Measurements from ENCODE around the gene SGSM2. TPM values are rescaled to one million over a fixed set of nuclear protein-coding genes. Genes with fewer than 3 reads are reported as not detected.

Gene SGSM2
- total and polyA plus RNA-seq, 2 of the 8 experiments (the other 6 are each of a cell fraction or from before 2014, with no cell fraction given), result 44.5 to 77.7 TPM

GRCh38 chr17:2388683-2389055 is 51.4 kb downstream of the SGSM2 start:
- Histone ChIP-seq H3K4me1 (replicated peaks in 1 of 4; ENCODE audit: control insufficient read depth in 3 of 4, insufficient read depth in 4 of 4, low read length in 3 of 4) (peaks cover 4 to 18% (median 10%) of the 10 kb centered on the region in 4 experiments; a peak in 6 of 7 replicates), H3K23me2 (ENCODE audit: low read depth, low read length) (peaks cover 8% of the 10 kb centered on the region; the same call in 1 of the 2 replicates), H4K8ac (ENCODE audit: extremely low read depth, insufficient read depth, low read length) (no peak overlapping the region), H3K4me3 (ENCODE audit: extremely low read depth in 1 of 4, insufficient read depth in 2 of 4, low read depth in 3 of 4, low read length in 4 of 4) (no peak overlapping the region), H2BK5ac (ENCODE audit: low read depth, low read length) (peak overlapping the region; percentile 40; the same call in 1 of the 2 replicates), H3K27me3 (replicated peaks in 1 of 4; ENCODE audit: control insufficient read depth in 3 of 4, extremely low read depth in 1 of 4, insufficient read depth in 3 of 4, low read length in 3 of 4) (no peaks in the 10 kb centered on the region), H3K4ac (replicated peaks; ENCODE audit: insufficient read length, low read depth, low read length) (no peak overlapping the region), H3K23ac (ENCODE audit: insufficient read length) (no peak overlapping the region), H3K18ac (ENCODE audit: extremely low read depth, low read length) (no peak overlapping the region), H3K36me3 (ENCODE audit: control insufficient read depth in 2 of 4, insufficient read depth in 4 of 4, low read length in 3 of 4) (peaks cover 0 to 8% (median 5%) of the 10 kb centered on the region in 4 experiments; a peak in 3 of 8 replicates), H2BK120ac (replicated peaks; ENCODE audit: low read depth, low read length) (no peak overlapping the region), H3K27ac (ENCODE audit: low read depth, low read length) (no peak overlapping the region), H3K79me2 (ENCODE audit: control insufficient read depth in 1 of 2, insufficient read depth in 2 of 2, low read length in 2 of 2) (peaks cover 0 to 19% of the 10 kb centered on the region in 2 experiments; a peak in 1 of 4 replicates), H4K5ac (ENCODE audit: insufficient read length, low read depth, low read length) (no peak overlapping the region), H3K56ac (replicated peaks; ENCODE audit: insufficient read length, low read depth, low read length) (no peak overlapping the region), H2AK5ac (ENCODE audit: low read depth, low read length) (0 out of 2 replicates have a peak overlapping the region, but pooled peaks have one; percentile 14), H2AFZ (ENCODE audit: low read length) (no peak overlapping the region), H3K9me3 (ENCODE audit: insufficient read depth in 2 of 2, low read depth in 1 of 2, low read length in 1 of 2) (no peaks in the 10 kb centered on the region), H3K9ac (replicated peaks in 1 of 4; ENCODE audit: extremely low read depth in 1 of 4, low read depth in 3 of 4, low read length in 3 of 4) (no peak overlapping the region), H3K79me1 (ENCODE audit: low read depth, low read length) (peaks cover 7% of the 10 kb centered on the region; the same call in 1 of the 2 replicates), H2BK20ac (ENCODE audit: low read length) (no peak overlapping the region), H3K4me2 (ENCODE audit: insufficient read depth in 1 of 2, low read depth in 2 of 2, low read length in 2 of 2) (no peak overlapping the region), H4K91ac (replicated peaks; ENCODE audit: insufficient read length, low read length) (no peak overlapping the region), H4K20me1 (replicated peaks in 1 of 2; ENCODE audit: control insufficient read depth in 1 of 2, insufficient read depth in 2 of 2, low read length in 2 of 2) (peaks cover 7 to 8% of the 10 kb centered on the region in 2 experiments), H2BK15ac (ENCODE audit: low read length) (no peak overlapping the region), H3K14ac (ENCODE audit: insufficient read length) (no peak overlapping the region), H2BK12ac (ENCODE audit: low read depth, low read length) (no peak overlapping the region)
- FAIRE-seq (no peak), DNase-seq (ENCODE audit: low read depth in 1 of 2, low spot score in 2 of 2) (no peak)
- ChIA-PET POLR2A (ENCODE audit: partially characterized antibody) (interaction anchor here (0.9 to 15.4 kb wide), 4 partner anchors 13 to 123 kb away, joined by 3 to 193 read pairs (median 6); partner anchors contain the start of genes METTL16 and MNT), CTCF (ENCODE audit: partially characterized antibody) (interaction anchor here (0.7 to 11.8 kb wide), 9 partner anchors 10 to 1256 kb away, joined by 3 to 209 read pairs (median 5); no protein-coding TSS in a partner anchor)
- 0 out of 2 replicates have a peak, but pooled peaks have one; percentile 15 for TF ChIP-seq MAX (IDR thresholded peaks at IDR 0.05)
- no peak for TF ChIP-seq ZNF274 (IDR thresholded peaks at IDR 0.05; ENCODE audit: borderline replicate concordance, extremely low read depth, low read length)
- TF ChIP-seq CTCF (IDR thresholded peaks at IDR 0.05; ENCODE audit: control extremely low read depth in 1 of 3, insufficient read depth in 1 of 3, low read depth in 1 of 3, low read length in 3 of 3), result peak; percentile 38 to 48 (median 40)
- WGBS, 2 experiments (ENCODE audit: extremely low coverage in 1 of 2, insufficient coverage in 1 of 2, insufficient read length in 1 of 2, insufficient replicate concordance in 2 of 2, low coverage in 1 of 2, low lambda C conversion rate in 2 of 2, missing lambda C conversion rate in 1 of 2), result 90% methylated on average over 15 of the region's 15 CpGs; no CpG with 5 or more reads in 1 of the 2 experiments

Data from H1 (cell line).